Body of pancreas (tissue), 4 donors: Measurements from ENCODE around the gene PLK5.

ENCODE experiments used
- CTCF ChIP-seq, 7 experiments: fragments of 450-650 bp in 4 of 7; fragments of 200-600 bp in 3 of 7; sonication (generic) in 3 of 7; IDR thresholded peaks; one replicate each; pipeline ENCODE4 v1.5.1; 2016 to 2019; ENCODE audit warnings: antibody characterized with exemption in 7 of 7
- POLR2A ChIP-seq, 3 donors: fragments of 450-650 bp; IDR thresholded peaks; one replicate each; pipeline ENCODE4 v1.6.1; 2016; ENCODE audit warnings: antibody characterized with exemption in 3 of 3, mild to moderate bottlenecking in 2 of 3

- TF ChIP-seq CTCF (IDR thresholded peaks at IDR 0.05) (no peak), POLR2A (IDR thresholded peaks at IDR 0.05) (no peak)
These were observed 41.3 kb upstream of the PLK5 start for GRCh38 chr19:1482361-1483130.
